HG02763 (cell line): ENCODE measurements around the gene ALKAL2.

Experiments
- ATAC-seq: cut with Tn5 transposase; IDR thresholded peaks from one replicate; pipeline ENCODE4 v1.9.1; 2021; ENCODE audit warnings: mild to moderate bottlenecking, moderate library complexity; ENCODE audit not compliant: unreplicated experiment

The ALKAL2 gene

DNA sequence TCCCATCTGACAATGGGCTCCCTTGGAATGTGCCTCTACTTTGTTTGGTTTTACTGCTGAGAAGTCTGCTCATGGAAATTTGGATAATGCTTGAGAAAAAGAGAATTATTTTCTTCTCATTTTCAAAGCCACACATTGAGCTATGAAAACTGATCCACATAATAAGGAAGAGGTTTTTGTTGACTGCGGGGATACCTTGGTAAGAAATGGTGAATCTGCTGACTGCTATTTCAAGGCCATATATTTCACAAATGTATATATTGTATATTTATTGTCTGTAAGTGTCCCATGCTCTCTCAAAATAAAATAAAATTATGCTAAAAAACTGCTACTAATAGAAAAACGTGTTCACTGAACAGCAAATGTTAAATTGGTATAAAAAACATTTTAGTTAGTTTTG is 39.2 kb downstream of the ALKAL2 start:
- ATAC-seq = no peak

DNA sequence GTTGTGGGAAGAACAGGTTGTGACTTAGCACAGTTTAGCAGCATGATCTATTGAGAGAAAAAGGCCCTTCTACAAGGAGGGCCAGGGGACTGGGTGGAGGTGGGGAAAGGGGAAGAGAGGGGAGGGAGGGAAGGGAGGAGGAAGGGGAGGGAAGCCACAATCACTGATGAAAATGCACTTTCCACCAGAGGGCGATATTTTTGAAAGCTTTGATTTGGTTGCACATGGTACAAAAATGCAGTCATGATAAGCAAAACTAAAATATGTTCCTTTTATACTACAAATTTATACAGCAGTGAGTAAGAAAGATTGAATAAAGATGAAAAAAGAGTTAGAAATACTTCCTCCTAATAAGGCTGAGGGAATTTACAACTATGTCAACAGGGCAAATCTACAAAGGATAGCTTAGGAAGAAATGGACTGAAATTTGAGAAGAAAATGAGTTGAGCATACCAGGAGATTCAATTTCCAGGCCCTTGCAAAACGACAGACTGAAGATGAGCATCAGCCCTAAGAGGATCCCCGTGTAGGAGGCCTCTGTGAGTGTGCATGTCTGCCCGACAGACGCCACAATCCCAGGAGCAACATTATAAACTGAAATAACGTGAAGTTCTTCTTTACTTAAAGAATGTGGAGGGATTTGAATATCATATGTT is 41.3 kb downstream of the ALKAL2 start:
- no peak for ATAC-seq

- ATAC-seq = no peak
Observed at GRCh38 chr2:244547-244946, 43.3 kb downstream of the ALKAL2 start.

DNA sequence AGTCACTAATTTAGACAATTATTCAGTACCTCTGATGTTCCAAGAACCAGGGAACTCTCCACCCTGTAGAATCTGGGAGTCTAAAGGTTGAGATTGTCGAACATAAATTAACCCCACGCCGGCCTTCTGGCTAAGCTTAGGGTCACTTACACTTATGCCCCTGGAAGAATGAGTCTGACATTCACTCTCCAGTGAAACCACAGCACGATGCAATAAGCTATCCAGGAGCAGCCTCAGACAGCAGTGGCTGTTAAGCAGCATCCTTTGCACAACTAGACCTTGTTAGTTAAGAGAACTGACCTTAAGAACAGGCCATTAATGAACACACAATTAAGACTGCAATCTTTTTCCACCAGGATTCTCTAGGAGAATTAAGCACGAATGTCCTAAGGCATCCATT is 49.0 kb downstream of the ALKAL2 start:
- ATAC-seq = no peak

DNA sequence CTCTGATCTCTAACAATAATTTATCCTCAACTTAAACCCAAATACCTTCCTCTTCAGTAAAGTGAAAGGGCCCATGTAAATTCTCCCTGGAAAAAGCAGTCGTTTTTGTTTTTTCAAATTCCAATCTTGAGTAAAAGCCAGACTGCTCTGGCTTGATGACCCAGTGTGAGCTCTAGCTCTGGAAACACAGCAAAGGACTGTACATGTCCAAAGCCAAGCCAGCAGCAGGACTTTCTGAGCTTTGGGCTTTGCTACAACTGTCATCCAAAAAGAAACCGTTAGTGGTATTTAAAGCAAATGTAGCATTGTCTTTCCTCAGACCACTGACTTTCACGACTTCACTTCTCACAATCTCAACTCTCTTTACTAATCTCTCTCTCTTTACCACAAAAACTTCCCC is 49.5 kb downstream of the ALKAL2 start:
- ATAC-seq = no peak

GRCh38 chr2:237878-238277 is 50.0 kb downstream of the ALKAL2 start:
- ATAC-seq = no peak

GRCh38 chr2:236993-237539 is 50.8 kb downstream of the ALKAL2 start:
- ATAC-seq = no peak

DNA sequence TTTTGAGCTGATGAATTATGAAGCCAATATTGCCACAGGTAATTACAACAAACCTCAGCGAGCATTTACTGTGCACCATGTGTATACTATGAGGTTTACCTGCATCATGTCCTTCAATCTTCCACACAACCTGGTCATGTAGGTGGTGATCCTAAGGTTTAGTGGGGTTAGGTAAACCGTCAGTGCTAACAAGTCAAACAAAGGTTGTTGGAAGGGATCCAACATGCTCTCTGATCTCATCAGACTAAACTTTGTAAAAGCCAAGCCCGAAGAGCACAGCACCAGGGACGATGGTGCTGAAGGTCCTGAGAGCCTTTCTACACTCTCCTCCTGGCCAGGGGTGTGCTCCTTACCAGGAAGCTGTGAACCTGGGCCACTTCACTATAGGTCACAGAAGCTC is 53.5 kb downstream of the ALKAL2 start:
- ATAC-seq = no peak

- ATAC-seq = no peak
Observed at GRCh38 chr2:233030-233429, 54.9 kb downstream of the ALKAL2 start.

DNA sequence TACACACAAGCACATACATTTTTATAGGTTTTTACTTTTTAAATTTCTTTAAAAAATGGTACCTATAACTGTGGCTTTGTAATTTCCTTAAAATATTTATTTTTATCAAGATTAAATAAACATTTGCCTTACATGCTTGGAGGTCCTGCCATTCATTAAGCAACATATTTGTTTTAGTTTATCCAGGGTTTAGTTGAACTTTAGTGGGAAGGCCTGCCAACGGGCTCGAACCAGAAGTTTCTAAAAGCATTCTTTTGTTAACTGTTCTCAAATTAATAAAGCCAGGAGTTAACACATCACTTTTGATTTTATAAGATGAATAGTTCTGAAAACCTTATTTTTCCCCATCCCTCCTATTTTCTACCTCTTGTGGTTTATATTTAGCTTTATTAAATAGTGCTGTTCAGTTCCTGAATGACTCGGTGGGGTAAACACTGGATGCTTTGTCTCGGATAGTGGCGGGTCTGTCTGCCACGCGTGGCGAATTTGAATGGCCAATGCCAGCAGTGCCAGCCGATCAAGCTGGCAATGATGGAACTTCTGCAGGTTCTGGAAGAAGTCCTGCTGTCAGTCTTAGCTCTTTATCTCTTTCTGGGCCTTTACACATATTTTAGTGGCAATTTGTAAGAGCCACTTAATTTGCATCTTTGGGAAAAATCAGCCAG is 56.2 kb downstream of the ALKAL2 start:
- ATAC-seq = no peak
